Prostate gland (tissue), 2 donors: ENCODE data around the gene FAHD1. TPM values are rescaled to one million over a fixed set of nuclear protein-coding genes. Genes with fewer than 3 reads are reported as not detected.

ENCODE experiments used
- DNase-seq: peaks from one replicate; pipeline ENCODE4 v3.0.0-alpha.2; 2019; ENCODE audit warnings: low spot score
- H3K27ac ChIP-seq, 2 donors: fragments of 200-600 bp; sonication (generic); 2 replicates each; pipeline ENCODE4 v1.5.1; 2017 to 2019
- H3K27me3 ChIP-seq: fragments of 200-600 bp; sonication (generic); replicated peaks from 2 replicates; pipeline ENCODE4 v1.5.1; 2019; ENCODE audit not compliant: insufficient read depth
- H3K36me3 ChIP-seq, 2 donors: fragments of 200-600 bp; sonication (generic); 1 replicate in 1 of 2; 2 replicates in 1 of 2; pipeline versions ENCODE4 v1.5.1 to v1.8.1; 2017 to 2019
- H3K4me1 ChIP-seq: fragments of 200-600 bp; sonication (generic); replicated peaks from 2 replicates; pipeline ENCODE4 v1.5.1; 2019
- H3K4me3 ChIP-seq, 2 donors: fragments of 200-600 bp; sonication (generic); 2 replicates each; pipeline ENCODE4 v1.5.1; 2017 to 2019
- H3K9me3 ChIP-seq: fragments of 200-600 bp; sonication (generic); 2 replicates; pipeline ENCODE4 v1.5.1; 2017
- POLR2A ChIP-seq: fragments of 450-650 bp; IDR thresholded peaks from one replicate; pipeline ENCODE4 v1.6.1; 2016; ENCODE audit warnings: antibody characterized with exemption, mild to moderate bottlenecking
- POLR2AphosphoS5 ChIP-seq: sonication (generic); formaldehyde crosslinking; IDR thresholded peaks from one replicate; pipeline ENCODE4 v1.6.1; 2017; ENCODE audit warnings: antibody characterized with exemption
- WGBS: methylation state at CpG from one replicate; pipeline ENCODE4 v1.1.5; 2018; 5-methylcytosine and 5-hydroxymethylcytosine counted together
- intact Hi-C: fragments of 100-400 bp; cut with DNase I; formaldehyde crosslinking; loops from one replicate; pipeline ENCODE4 v1.14.2; 2022
- total RNA-seq, 2 donors: library from RNA; depleted of rRNA; stranded (reverse); fragments of >200 nt; gene quantifications; one replicate each; pipeline ENCODE4 v1.1.0, GENCODE V29; 2016
- TF ChIP-seq, protein P1 (sequence below), 4 experiments: fragments of 200-600 bp in 2 of 4; fragments of 450-650 bp in 2 of 4; sonication (generic) in 2 of 4; IDR thresholded peaks; 1 replicate in 3 of 4; 2 replicates in 1 of 4; pipeline ENCODE4 v1.5.1; 2016 to 2019; ENCODE audit warnings: antibody characterized with exemption in 4 of 4, mild to moderate bottlenecking in 2 of 4, moderate library complexity in 2 of 4

The FAHD1 gene
- total RNA-seq = 10 to 100 TPM; 42.3 to 45.5 TPM

DNA sequence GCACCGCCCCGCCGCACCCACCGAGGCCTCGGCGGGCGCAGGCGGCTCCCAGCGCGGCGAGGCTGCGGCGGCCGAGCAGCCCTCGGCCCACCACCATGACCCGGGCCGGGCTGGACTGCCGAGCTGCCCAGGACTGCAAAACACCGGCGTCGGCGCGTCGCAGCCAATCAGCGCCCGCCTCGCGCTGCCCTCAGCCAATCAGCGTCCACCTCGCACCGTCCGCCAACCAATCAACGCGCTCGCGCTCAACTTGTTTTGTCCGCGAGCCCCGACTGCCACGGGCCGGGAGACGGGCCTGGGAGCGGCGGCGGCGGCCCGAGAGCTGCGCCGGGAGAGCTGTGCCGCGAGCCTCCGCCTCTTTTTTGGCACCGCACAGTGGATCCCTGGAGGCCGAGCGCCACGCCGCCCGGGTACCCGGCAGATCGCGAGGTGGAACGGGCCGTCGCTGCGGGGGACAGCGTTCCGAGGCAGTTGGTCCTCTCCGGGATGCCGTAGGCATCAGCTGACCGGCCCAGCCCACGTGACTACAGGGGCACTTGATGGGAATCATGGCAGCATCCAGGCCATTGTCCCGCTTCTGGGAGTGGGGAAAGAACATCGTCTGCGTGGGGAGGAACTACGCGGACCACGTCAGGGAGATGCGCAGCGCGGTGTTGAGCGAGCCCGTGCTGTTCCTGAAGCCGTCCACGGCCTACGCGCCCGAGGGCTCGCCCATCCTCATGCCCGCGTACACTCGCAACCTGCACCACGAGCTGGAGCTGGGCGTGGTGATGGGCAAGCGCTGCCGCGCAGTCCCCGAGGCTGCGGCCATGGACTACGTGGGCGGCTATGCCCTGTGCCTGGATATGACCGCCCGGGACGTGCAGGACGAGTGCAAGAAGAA is at the start of gene FAHD1, which contains the start of gene HAGH:
Gene FAHD1 (plus strand): TSS at position 516 of the 883 bp plus-strand sequence. CDS start 33 bp downstream, at position 549.
Gene HAGH (minus strand): TSS at position 135 of the 883 bp plus-strand sequence. CDS start 38 bp downstream, at position 97.
- H3K27me3 ChIP-seq = no peaks in the 10 kb centered on the region
- H3K9me3 ChIP-seq = no peaks in the 10 kb centered on the region
- peak; percentile 94 for DNase-seq
- H3K4me1 ChIP-seq = no peaks in the 10 kb centered on the region
- peak within 1 kb of the TSS; percentile 60 to 90 for H3K4me3 ChIP-seq
- WGBS = under 1% methylated on average over 44 of the region's 104 CpGs
- H3K36me3 ChIP-seq = no peaks in the 10 kb centered on the region
- peak within 1 kb of the TSS; percentile 74 to 86 for H3K27ac ChIP-seq
- TF ChIP-seq POLR2AphosphoS5 = peak; percentile 92
- TF ChIP-seq POLR2A = peak; percentile 3
- TF ChIP-seq, protein P1, sequence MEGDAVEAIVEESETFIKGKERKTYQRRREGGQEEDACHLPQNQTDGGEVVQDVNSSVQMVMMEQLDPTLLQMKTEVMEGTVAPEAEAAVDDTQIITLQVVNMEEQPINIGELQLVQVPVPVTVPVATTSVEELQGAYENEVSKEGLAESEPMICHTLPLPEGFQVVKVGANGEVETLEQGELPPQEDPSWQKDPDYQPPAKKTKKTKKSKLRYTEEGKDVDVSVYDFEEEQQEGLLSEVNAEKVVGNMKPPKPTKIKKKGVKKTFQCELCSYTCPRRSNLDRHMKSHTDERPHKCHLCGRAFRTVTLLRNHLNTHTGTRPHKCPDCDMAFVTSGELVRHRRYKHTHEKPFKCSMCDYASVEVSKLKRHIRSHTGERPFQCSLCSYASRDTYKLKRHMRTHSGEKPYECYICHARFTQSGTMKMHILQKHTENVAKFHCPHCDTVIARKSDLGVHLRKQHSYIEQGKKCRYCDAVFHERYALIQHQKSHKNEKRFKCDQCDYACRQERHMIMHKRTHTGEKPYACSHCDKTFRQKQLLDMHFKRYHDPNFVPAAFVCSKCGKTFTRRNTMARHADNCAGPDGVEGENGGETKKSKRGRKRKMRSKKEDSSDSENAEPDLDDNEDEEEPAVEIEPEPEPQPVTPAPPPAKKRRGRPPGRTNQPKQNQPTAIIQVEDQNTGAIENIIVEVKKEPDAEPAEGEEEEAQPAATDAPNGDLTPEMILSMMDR (IDR thresholded peaks at IDR 0.05) = peak in 2 of 4 experiments; percentile 9 to 16
- intact Hi-C loops = no loop called here

DNA sequence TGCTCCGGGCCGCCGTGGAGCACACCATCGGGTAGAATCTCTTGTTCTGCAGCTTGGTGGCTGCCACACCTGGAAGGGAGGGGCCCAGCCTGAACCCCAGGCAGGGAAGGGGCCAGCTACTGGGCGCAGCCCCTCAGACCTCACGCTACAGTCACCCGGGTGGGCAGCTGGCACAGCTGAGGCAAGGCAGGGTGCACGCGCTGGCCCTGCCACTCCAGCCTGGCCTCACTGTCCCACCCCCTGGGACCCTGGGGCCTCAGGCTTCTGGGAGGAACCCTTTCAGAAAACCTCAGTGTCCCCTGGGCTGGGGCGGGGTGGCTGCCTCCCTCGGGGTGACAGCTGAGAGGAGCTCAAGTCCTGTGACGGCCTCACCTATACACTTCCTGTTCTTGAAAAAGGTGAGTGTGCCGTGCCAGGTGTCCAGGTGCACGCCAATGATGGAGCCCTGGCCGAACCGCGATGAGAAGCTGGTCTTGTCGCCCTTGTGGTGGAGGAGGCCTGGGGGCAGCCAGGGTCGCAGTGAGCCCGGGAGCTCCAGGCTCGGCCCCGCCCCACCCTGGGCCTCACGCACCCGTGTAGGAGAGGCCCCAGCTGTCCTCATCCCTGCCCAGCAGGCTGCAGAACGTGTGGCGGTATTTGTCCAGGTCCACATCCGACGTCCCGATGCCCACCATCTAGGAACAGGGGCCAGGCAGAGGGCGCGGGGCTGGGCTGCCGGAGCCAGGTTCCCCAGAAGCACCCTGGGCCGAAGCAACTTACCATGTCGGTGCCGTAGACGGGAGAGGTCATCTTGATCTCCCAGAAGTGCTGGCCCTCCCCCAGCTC is 49.4 kb upstream of the FAHD1 start:
- Histone ChIP-seq H3K36me3 (peaks cover 12 to 24% of the 10 kb centered on the region in 2 donors), H3K27ac (no peak overlapping the region), H3K9me3 (no peaks in the 10 kb centered on the region), H3K4me1 (peaks cover 16% of the 10 kb centered on the region), H3K27me3 (no peaks in the 10 kb centered on the region), H3K4me3 (no peak overlapping the region)
- 72% methylated on average over 22 of the region's 36 CpGs for whole genome bisulfite sequencing
- TF ChIP-seq POLR2A (no peak), POLR2AphosphoS5 (no peak)
- TF ChIP-seq, protein P1 (IDR thresholded peaks at IDR 0.05) = no peak
- intact Hi-C loops = no loop called here
- no peak for DNase-seq

DNA sequence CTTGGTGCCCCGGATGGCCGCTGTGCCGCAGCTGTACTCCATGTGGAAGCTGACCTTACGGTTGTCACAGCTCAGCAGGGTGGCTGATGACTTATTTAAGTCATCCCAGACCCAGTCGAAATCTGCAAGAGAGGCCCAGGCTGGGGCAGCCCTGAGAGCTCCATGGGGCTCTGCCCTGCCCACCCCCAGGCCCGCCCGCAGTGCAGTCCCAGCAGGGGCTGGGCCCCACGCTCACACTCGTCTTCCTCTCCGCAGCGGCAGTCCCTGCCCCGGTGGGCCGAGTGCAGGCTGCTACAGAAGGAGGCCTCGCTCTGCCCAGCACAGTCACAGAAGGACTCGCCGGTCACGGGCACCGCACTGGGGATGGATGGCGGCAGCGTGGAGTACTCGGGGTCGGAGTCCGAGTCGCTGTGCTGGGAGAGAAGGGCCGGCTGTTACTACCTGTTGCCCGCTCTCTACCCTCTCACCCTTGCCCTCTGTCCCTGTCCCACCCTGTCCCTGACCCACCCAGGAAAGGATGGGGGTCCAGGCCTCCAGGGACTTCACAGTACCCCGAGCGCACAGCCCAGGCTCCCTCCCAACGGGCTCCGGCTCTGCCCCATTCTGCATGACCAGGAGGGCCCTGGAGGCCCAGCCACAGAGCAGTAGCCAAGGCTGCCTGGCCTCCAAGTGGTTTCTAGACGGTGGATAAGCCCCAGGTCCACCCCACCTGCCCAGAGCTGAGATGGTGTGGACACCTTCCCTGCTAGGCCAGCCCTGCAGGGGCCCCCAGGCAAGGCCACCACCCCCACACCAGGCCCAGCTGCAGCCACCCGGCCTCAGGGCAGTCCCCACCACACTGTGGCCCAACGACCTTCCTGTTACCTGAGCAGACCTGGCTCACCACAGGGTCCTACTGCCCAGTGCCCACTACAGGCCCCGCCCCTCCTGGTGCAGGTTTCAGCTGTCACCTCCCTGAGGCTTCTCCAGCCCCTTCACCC is 48.5 kb upstream of the FAHD1 start:
- no peak for DNase-seq
- Histone ChIP-seq H3K4me1 (peaks cover 16% of the 10 kb centered on the region), H3K27ac (no peak overlapping the region), H3K9me3 (no peaks in the 10 kb centered on the region), H3K27me3 (no peaks in the 10 kb centered on the region), H3K4me3 (no peak overlapping the region), H3K36me3 (peaks cover 12 to 24% of the 10 kb centered on the region in 2 donors)
- intact Hi-C loops = no loop called here
- TF ChIP-seq, protein P1 (IDR thresholded peaks at IDR 0.05) = no peak
- no peak for TF ChIP-seq POLR2A
- TF ChIP-seq POLR2AphosphoS5 = no peak
- WGBS = 84% methylated on average over 30 of the region's 34 CpGs

GRCh38 chr16:1779234-1779701 is 47.7 kb upstream of the FAHD1 start:
- no peak for DNase-seq
- Histone ChIP-seq H3K4me3 (no peak overlapping the region), H3K27ac (no peak overlapping the region), H3K36me3 (peaks cover 12 to 24% of the 10 kb centered on the region in 2 donors), H3K4me1 (peaks cover 16% of the 10 kb centered on the region), H3K27me3 (no peaks in the 10 kb centered on the region), H3K9me3 (no peaks in the 10 kb centered on the region)
- 79% methylated on average over 8 of the region's 8 CpGs for WGBS
- TF ChIP-seq POLR2AphosphoS5 (no peak), POLR2A (no peak)
- TF ChIP-seq, protein P1 (IDR thresholded peaks at IDR 0.05) = no peak
- intact Hi-C loops = no loop called here
